GM13977 (cell line): Measurements from ENCODE around the gene FAM124A.
"Not testable (repeated sequence)": the region's sequence is repeated elsewhere in the genome, so short reads cannot be mapped to it uniquely, and the experiment has no call there.

ENCODE experiments used
- DNase-seq: peaks from one replicate; pipeline ENCODE4 v3.0.0; 2012; ENCODE audit warnings: low spot score
- in situ Hi-C: fragments of 300-500 bp; cut with MboI; formaldehyde crosslinking; loops from one replicate; pipeline ENCODE4 v1.12.0; 2022; ENCODE audit warnings: low sequenced_read_pairs, low pct_unique_long_range_greater_than_20kb, mixed read lengths, inconsistent platforms; ENCODE audit not compliant: unreplicated experiment
- TF ChIP-seq, protein P1 (sequence below): IDR thresholded peaks from 2 replicates; pipeline ENCODE4 v1.5.1; 2012; ENCODE audit warnings: mild to moderate bottlenecking, control low read depth; ENCODE audit not compliant: insufficient read depth; ENCODE audit errors: extremely low read depth, missing control alignments

The FAM124A gene

DNA sequence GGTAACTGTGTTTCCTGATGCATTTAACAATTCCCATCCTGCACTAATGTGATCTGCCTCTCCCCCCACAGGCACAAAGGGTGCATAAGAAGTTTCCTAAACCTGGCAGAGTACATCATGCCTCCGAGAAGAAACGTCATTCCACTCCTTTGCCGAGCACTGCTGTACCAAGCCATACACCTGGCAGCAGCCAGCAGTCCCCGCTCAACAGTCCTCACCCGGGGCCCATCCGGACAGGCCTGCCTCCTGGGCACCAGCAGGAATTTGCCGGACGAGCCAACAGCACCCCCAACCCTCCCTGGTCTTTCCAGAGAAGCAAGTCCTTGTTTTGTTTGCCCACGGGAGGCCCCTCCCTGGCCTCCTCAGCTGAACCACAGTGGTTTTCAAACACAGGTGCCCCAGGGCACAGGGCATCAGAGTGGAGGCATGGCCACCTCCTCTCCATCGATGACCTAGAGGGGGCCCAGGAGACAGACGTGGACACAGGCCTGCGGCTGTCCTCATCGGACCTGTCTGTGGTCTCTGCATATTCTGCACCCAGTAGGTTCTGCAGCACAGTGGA, 58.3 kb downstream of the FAM124A start:
- no peak for DNase-seq
- TF ChIP-seq, protein P1, sequence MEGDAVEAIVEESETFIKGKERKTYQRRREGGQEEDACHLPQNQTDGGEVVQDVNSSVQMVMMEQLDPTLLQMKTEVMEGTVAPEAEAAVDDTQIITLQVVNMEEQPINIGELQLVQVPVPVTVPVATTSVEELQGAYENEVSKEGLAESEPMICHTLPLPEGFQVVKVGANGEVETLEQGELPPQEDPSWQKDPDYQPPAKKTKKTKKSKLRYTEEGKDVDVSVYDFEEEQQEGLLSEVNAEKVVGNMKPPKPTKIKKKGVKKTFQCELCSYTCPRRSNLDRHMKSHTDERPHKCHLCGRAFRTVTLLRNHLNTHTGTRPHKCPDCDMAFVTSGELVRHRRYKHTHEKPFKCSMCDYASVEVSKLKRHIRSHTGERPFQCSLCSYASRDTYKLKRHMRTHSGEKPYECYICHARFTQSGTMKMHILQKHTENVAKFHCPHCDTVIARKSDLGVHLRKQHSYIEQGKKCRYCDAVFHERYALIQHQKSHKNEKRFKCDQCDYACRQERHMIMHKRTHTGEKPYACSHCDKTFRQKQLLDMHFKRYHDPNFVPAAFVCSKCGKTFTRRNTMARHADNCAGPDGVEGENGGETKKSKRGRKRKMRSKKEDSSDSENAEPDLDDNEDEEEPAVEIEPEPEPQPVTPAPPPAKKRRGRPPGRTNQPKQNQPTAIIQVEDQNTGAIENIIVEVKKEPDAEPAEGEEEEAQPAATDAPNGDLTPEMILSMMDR: no peak
- in situ Hi-C loops: no loop called here

DNA sequence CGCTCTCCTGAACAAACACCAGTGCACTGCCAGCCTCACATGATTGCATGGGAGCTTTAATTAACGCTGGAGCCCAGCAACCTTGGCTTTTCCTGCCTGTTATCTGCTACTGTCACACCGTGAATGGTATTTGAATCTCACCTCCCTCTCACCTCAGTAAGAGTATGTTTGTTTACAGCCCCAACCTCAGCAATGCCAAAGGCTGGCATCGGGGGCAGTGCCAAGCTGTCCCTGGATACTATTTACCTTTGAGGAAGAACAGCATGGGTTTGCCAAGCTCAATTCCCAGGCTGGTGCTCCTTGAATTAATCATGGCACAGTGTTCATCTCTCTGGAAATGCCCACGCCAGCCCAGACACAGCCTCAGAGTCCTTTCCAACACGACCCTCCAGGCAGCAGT, 60.1 kb downstream of the FAM124A start:
- TF ChIP-seq, protein P1: no peak
- in situ Hi-C loops: no loop called here

DNA sequence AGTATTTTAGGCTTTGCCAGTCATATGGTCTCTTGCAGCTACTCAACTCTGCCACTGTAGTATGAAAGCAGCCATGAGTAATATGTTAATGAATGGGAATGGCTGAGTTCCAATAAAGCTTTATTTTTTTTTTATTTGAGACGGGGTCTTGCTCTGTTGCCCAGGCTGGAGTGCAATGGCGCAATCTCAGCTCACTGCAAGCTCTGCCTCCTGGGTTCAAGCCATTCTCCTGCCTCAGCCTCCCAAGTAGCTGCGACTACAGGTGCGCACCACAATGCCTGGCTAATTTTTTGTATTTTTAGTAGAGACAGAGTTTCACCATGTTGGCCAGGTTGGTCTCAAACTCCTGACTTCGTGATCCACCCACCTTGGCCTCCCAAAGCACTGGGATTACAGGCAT, 60.7 kb downstream of the FAM124A start:
- DNase-seq, in situ Hi-C loops: not testable (repeated sequence)

More for the DNA sequence above, 60.1 kb downstream of the FAM124A start:
- no peak for DNase-seq

DNA sequence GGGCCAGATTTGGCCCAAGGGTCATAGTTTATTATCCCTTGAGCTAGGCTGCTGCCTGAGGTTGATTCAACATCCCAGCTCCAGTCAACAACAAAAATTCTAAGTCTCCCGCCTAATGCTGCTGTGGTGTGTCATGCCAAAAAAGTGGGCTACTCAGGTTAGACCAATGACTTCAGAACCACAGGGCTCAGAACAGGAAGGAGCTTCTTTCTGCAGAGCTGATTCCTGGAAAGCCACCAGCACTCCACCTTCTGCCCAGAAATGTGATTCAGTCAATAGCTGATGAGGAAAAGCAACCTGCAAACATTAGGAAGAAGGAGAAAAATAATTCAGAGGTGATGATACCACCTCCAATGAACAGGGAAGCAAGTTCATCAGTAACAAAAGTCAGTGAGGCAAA, 61.2 kb downstream of the FAM124A start:
- DNase-seq: no peak
- in situ Hi-C loops: no loop called here
- TF ChIP-seq, protein P1: no peak

DNA sequence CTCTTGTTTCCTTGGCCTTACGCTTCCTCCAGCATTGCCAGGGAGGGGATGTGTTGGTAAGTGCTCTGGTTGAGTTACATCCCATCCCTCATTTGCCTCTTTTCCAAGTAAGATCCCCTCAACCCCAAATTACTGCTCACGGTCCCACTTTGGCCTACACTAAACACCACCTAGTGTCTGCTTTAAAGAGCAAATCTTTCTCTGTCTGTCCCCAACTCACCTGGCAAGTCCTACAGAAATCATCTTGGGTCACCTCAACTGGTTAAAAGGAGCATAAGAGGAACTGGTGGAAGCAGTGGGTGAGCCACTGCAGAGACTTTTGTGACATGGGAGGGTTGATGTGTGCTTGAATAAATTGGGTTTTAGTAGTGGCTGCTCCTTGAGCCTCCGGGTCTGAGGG, 62.1 kb downstream of the FAM124A start:
- DNase-seq: no peak
- TF ChIP-seq, protein P1: no peak
- in situ Hi-C loops: no loop called here

DNA sequence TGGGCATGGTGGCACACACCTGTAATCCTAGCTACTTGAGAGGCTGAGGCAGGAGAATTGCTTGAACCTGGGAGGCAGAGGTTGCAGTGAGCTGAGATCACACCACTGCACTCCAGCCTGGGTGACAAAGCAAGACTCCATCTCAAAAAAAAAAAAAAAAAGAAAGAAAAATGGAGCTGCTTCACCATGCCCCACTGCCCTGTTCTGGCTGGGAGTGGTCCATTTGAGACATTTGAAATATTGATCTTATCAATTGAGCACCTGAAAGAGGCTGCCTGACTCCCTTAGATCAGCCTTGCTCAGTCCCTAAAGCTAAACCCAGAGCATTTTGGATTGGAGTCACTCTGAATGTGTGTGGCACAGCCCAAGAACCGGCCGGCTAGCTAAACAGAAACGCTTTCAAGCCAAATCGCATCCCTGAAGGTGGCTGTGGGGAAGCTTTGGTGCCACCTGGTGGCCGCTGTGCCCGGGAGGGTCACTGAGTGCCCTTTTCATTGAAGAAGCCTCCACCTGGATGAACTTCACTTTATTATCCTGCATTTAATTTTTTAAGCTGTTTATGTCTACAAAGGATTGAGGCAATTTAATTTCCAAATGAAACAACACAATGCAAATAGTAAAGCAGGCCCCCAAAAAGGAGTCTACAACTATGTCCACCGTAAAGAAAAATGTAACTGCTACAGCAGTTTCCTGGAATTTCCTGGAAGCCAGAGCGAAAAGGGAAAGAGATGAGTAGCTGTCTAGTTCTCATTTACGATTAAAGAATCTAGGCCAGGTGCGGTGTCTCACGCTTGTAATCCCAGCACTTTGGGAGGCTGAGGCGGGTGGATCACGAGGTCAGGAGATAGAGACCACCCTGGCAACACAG, 64.2 kb downstream of the FAM124A start:
- TF ChIP-seq, protein P1: peak; percentile 94
- DNase-seq: peak; percentile 71

DNA sequence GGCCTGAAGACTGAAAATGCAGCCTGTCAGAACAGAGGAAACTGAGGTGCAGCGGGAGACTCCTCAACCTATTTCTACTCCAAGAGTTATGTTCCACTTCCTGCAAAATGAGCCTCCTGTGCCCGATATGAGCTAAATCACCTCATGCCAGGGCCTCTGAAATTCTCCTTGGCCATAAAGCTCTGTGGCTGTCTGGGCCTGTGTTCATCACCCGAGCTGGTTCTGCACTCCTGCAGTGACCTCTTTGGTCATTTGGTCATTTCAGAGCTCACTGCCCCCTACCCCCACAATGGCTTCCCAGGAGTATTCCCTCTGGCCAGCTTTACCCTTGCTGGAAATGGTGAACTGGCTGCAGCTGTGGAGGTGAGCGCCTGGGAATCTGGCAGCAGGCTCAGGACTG, 65.6 kb downstream of the FAM124A start:
- TF ChIP-seq, protein P1: no peak
- no peak for DNase-seq
- in situ Hi-C loops: no loop called here

More for the DNA sequence above, 64.2 kb downstream of the FAM124A start:
- in situ Hi-C loops: no loop called here

DNA sequence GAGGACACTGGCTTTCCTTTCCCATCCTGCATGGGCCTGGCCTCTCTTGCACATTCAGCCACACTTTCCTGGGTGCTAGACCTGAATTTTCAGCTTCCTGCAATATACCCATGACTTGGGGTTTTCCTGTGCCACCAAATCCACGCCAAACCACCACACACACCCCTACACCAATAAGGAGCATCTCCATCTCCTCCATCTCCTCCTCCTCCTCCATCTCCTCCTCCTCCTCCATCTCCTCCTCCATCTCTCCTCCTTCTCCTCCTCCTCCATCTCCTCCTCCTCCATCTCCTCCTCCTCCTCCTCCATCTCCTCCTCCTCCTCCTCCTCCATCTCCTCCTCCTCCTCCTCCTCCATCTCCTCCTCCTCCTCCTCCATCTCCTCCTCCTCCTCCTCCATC, 66.1 kb downstream of the FAM124A start:
- in situ Hi-C loops, DNase-seq: not testable (repeated sequence)
